ENCODE data around the gene LRRC8C. TPM values are rescaled to one million over a fixed set of nuclear protein-coding genes. Genes with fewer than 3 reads are reported as not detected.

Gene LRRC8C
- total RNA-seq, 2 donors from 2014 or later, result 2.0 to 12.4 TPM

DNA sequence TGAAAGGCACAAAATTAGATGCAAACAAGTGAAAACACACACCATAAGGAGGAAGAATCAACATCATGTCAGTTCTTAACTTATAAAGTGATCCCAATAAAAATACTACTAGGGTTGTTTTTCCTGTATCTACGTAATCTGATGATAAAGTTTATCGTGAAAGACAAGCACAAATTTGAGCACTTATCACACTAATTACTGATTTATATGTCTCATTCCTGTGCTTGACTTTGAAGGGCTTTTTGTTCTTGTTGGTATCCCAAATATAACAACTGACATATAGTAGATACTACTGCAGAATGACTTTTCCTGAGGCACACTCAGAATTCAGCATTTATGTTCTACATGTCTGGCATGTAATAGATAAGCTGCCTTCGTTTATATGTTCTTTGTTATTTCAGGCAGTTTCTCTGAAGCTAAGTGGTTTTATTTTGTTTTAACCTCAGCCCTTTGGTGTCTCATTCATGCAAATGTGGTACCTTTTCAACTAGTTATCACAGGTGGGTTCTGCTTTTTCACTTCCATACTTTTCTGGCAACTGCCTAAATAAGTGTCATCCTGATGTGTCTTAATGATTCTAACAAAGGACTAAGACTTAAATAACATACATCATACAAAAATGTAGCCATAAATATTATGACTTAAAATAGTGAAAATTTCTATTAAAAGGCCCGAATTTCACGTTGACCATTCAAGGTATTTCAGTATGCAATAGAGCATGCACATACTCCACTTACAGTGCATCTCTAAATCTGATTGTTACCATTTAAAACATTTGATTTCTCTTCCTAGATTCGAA lies 73.2 kb downstream of the LRRC8C start:
- H3K27ac ChIP-seq, result no peak overlapping the region
- no peaks in the 10 kb centered on the region for H3K4me1 ChIP-seq (replicated peaks)
- H3K36me3 ChIP-seq, result no peaks in the 10 kb centered on the region
- no peak for DNase-seq (ENCODE audit: low spot score)
- TF ChIP-seq POLR2A (IDR thresholded peaks at IDR 0.05) (no peak), POLR2AphosphoS5 (IDR thresholded peaks at IDR 0.05) (no peak)
- TF ChIP-seq, protein P1, sequence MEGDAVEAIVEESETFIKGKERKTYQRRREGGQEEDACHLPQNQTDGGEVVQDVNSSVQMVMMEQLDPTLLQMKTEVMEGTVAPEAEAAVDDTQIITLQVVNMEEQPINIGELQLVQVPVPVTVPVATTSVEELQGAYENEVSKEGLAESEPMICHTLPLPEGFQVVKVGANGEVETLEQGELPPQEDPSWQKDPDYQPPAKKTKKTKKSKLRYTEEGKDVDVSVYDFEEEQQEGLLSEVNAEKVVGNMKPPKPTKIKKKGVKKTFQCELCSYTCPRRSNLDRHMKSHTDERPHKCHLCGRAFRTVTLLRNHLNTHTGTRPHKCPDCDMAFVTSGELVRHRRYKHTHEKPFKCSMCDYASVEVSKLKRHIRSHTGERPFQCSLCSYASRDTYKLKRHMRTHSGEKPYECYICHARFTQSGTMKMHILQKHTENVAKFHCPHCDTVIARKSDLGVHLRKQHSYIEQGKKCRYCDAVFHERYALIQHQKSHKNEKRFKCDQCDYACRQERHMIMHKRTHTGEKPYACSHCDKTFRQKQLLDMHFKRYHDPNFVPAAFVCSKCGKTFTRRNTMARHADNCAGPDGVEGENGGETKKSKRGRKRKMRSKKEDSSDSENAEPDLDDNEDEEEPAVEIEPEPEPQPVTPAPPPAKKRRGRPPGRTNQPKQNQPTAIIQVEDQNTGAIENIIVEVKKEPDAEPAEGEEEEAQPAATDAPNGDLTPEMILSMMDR (IDR thresholded peaks at IDR 0.05), result no peak
- no peak overlapping the region for H3K4me3 ChIP-seq
- no peaks in the 10 kb centered on the region for H3K27me3 ChIP-seq (replicated peaks; ENCODE audit: insufficient read depth)
- no peaks in the 10 kb centered on the region for H3K9me3 ChIP-seq
- intact Hi-C loops (cut with DNase I), result no loop called here
- 45% methylated on average over 6 of the region's 6 CpGs for WGBS

DNA sequence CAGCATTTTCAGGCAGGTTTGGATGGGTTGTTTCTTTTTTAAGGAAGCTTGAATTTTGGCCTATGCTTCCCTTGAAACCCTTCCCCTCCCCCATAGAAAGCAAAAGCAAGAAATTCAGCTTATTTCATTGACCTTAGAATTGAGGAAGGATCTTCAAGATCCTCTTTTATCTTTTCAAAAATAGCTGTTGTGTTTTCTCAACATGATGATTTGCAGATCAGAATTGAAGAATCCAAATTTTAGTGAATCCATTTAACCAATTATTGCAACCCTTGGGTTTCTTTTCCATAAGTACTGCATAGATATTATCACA lies 73.7 kb downstream of the LRRC8C start:
- intact Hi-C loops (cut with DNase I), result no loop called here
- H3K9me3 ChIP-seq, result no peaks in the 10 kb centered on the region
- no peaks in the 10 kb centered on the region for H3K27me3 ChIP-seq (replicated peaks; ENCODE audit: insufficient read depth)
- H3K27ac ChIP-seq, result no peak overlapping the region
- H3K36me3 ChIP-seq, result no peaks in the 10 kb centered on the region
- H3K4me1 ChIP-seq (replicated peaks), result no peaks in the 10 kb centered on the region
- TF ChIP-seq, protein P1 (IDR thresholded peaks at IDR 0.05), result no peak
- TF ChIP-seq POLR2A (IDR thresholded peaks at IDR 0.05), result no peak
- TF ChIP-seq POLR2AphosphoS5 (IDR thresholded peaks at IDR 0.05), result no peak
- no peak for DNase-seq (ENCODE audit: low spot score)
- H3K4me3 ChIP-seq, result no peak overlapping the region

DNA sequence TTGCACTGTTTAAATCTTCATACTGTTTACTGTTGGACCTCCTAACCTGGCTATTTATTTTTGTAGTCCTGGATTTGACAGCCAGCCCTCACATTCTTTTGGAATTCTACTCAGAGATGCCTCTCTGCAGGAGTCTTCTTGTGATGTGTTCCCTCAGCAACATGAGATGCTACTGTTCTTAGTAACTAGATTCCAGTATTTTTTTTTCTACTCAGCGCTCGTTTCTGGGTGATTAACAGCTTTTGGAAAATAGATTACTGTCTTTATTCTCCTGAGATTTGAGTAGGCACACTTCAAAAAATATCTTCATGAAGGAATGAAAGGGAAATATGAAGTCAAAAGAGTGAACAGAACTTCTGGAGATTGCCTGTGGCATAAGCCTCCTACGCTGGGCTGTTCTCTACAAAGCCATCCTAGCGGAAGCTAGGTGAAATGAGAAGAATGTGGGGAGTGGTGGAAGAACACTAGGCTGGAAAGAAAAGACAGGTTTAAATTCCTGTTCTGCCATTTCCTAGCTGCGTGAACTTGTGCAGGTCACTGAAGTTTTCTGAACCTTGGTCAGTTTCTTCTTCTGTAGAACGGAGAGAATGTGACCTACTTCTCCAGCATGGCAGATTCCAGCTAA lies 75.9 kb downstream of the LRRC8C start:
- DNase-seq (ENCODE audit: low spot score), result no peak
- WGBS, result 70% methylated on average over 6 of the region's 6 CpGs
- Histone ChIP-seq H3K9me3 (no peaks in the 10 kb centered on the region), H3K27ac (no peak overlapping the region), H3K27me3 (replicated peaks; ENCODE audit: insufficient read depth) (no peaks in the 10 kb centered on the region), H3K36me3 (no peaks in the 10 kb centered on the region), H3K4me3 (no peak overlapping the region), H3K4me1 (replicated peaks) (no peaks in the 10 kb centered on the region)
- intact Hi-C loops (cut with DNase I), result no loop called here
- TF ChIP-seq POLR2AphosphoS5 (IDR thresholded peaks at IDR 0.05) (no peak), POLR2A (IDR thresholded peaks at IDR 0.05) (no peak)
- TF ChIP-seq, protein P1 (IDR thresholded peaks at IDR 0.05), result no peak

DNA sequence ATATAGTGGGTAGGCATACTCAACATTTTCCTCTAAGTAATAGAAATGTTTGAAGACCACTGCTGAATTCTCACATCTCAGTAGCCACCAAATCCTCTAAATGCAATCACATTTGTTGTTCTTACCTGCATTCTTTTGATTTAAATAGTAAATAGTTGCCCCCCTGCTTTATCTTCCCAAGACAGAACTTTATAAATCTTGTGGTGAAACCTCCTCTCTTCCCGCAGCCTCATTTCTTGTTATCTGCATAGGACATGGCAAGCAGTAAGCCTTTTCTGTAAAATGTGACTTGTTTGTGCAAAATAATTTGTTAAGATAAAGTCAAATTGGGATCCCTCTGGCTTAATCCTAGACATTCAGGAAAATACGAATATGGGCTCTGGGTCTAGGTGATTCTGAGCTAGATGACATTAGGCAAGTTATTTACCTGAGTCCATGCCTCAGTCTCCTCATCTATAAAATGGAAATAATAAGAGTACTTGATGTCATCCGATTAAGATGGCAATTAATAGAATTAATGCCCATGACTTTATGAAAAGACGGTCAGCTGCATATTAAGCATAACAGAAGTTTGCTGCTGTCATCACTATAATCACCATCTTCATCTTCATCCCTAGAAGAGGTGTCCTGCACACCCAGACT lies 77.7 kb downstream of the LRRC8C start:
- Histone ChIP-seq H3K27ac (no peak overlapping the region), H3K9me3 (no peaks in the 10 kb centered on the region), H3K27me3 (replicated peaks; ENCODE audit: insufficient read depth) (no peaks in the 10 kb centered on the region), H3K36me3 (no peaks in the 10 kb centered on the region), H3K4me1 (replicated peaks) (no peaks in the 10 kb centered on the region), H3K4me3 (no peak overlapping the region)
- intact Hi-C loops (cut with DNase I), result no loop called here
- 96% methylated on average over 4 of the region's 4 CpGs for WGBS
- TF ChIP-seq POLR2AphosphoS5 (IDR thresholded peaks at IDR 0.05), result no peak
- TF ChIP-seq, protein P1 (IDR thresholded peaks at IDR 0.05), result no peak
- TF ChIP-seq POLR2A (IDR thresholded peaks at IDR 0.05), result no peak
- no peak for DNase-seq (ENCODE audit: low spot score)
